Endodermal cell (in vitro differentiated cells): Measurements from ENCODE around the gene CALB2. TPM values are rescaled to one million over a fixed set of nuclear protein-coding genes. Genes with fewer than 3 reads are reported as not detected.

Experiments used
- DNase-seq: peaks from one replicate; pipeline ENCODE4 v3.0.0-alpha.2; 2017
- H3K27ac ChIP-seq: 2 replicates; pipeline ENCODE4 v1.5.1; 2013; ENCODE audit warnings: mild to moderate bottlenecking, low read depth, low read length, moderate library complexity
- H3K27me3 ChIP-seq: 2 replicates; pipeline ENCODE4 v1.6.1; 2013; ENCODE audit warnings: mild to moderate bottlenecking, low read length, moderate library complexity; ENCODE audit not compliant: insufficient read depth, control insufficient read depth, poor library complexity, severe bottlenecking
- H3K36me3 ChIP-seq: 2 replicates; pipeline ENCODE4 v1.7.0; 2013; ENCODE audit warnings: mild to moderate bottlenecking, low read length, moderate library complexity; ENCODE audit not compliant: control insufficient read depth, insufficient read depth
- H3K4me1 ChIP-seq: one replicate; pipeline ENCODE4 v1.7.0; 2013; ENCODE audit warnings: low read length; ENCODE audit not compliant: control insufficient read depth, insufficient read depth
- H3K4me3 ChIP-seq: 2 replicates; pipeline ENCODE4 v1.5.1; 2013; ENCODE audit warnings: mild to moderate bottlenecking, low read length, moderate library complexity
- H3K9ac ChIP-seq: 2 replicates; pipeline ENCODE4 v1.6.1; 2013; ENCODE audit warnings: mild to moderate bottlenecking, low read length, moderate library complexity; ENCODE audit not compliant: poor library complexity, severe bottlenecking; ENCODE audit errors: extremely low read depth
- H3K9me3 ChIP-seq: 2 replicates; pipeline ENCODE4 v1.6.1; 2013; ENCODE audit warnings: mild to moderate bottlenecking, low read length, moderate library complexity; ENCODE audit not compliant: control insufficient read depth
- H3K27ac Mint-ChIP-seq: 2 replicates; pipeline ENCODE4 v1.8.0; 2020; ENCODE audit warnings: mixed read lengths
- H3K27me3 Mint-ChIP-seq: 2 replicates; pipeline ENCODE4 v1.8.0; 2021; ENCODE audit warnings: mild to moderate bottlenecking, mixed read lengths; ENCODE audit not compliant: insufficient read depth
- H3K36me3 Mint-ChIP-seq: 2 replicates; pipeline ENCODE4 v1.8.0; 2020; ENCODE audit warnings: low read depth, mixed read lengths
- H3K4me1 Mint-ChIP-seq: 2 replicates; pipeline ENCODE4 v1.8.0; 2020; ENCODE audit warnings: mixed read lengths
- H3K4me3 Mint-ChIP-seq: 2 replicates; pipeline ENCODE4 v1.8.0; 2020; ENCODE audit warnings: mild to moderate bottlenecking, moderate library complexity, mixed read lengths
- H3K9me3 Mint-ChIP-seq: 2 replicates; pipeline ENCODE4 v1.8.0; 2020; ENCODE audit warnings: mild to moderate bottlenecking, mixed read lengths
- WGBS, 2 experiments: methylation state at CpG; one replicate each; pipeline versions ENCODE4 v1.1.5 to v1.1.7; 2013; ENCODE audit warnings: missing lambda C conversion rate in 2 of 2, mixed read lengths in 1 of 2; ENCODE audit not compliant: insufficient coverage in 1 of 2, insufficient read length in 1 of 2; 5-methylcytosine and 5-hydroxymethylcytosine counted together
- total RNA-seq, 2 donors: library from RNA; stranded (reverse); fragmentation: NEBNext Ultra II Directional in 1 of 2; extraction: Animal tissue kit (Norgen Biotek cat#: 25700) in 1 of 2; gene quantifications; 2 replicates in 1 of 2; 3 replicates in 1 of 2; pipeline ENCODE4 v1.2.1, GENCODE V29; 2021
- TF ChIP-seq, protein P1 (sequence below): fragments of 200-600 bp; sonication (generic); conservative IDR thresholded peaks from 2 replicates; pipeline ENCODE4 v1.5.0; 2021; ENCODE audit warnings: antibody characterized with exemption, mild to moderate bottlenecking

CALB2 gene
- total RNA-seq, 2 donors from 2014 or later: 1.8 TPM; not detected in 1

DNA sequence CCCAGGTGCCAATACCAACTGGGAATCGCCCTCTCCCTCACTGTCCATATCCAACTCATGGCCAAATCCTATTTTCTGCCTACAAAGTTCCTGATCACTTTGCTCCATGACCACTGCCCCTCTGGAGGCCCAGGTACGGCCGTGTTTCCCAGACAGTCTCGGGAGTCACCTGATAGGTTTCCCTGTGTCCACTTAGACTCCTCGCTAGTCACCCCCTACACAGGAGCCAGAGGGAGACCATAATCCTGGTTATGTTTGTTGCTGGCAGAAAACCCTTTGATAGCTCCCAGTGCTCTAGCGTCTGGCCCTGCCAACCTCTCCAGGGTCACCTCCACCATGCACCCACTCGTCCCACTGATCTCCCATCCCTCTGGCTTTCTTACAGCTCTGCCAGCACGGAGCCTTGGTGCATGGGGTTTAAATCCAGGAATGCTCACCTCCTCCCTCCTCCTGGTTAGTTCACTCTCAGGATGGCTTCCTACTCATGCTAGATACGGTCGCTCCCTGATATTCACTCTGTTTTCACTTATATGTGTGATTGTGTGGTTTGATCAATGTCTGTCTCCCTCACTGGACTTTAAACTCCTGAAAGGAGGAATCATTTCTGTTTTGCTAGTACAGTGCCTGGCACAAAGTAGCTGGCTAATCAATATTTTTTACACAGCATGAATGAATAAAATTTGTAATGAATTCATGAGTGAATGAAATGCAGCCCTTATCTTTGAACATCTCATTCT is 7.5 kb upstream of the CALB2 start:
- no peak for DNase-seq

DNA sequence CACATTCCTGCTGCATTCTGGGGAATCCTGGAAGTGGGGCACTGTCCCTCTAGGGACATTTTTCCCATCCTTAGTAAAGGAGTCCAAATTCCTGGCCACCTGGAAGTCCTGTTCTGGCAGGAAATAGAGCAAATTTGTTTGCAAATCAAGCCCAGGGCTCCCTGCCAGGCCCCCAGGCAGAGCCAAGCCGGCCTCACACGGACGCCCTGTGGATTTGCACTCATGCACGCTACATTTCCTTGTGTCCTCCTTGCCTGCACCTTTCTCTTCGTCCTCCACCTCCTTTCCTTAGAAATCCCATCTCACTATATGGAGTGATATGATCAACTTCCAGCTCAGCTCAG is 7.0 kb upstream of the CALB2 start:
- no peaks in the 10 kb centered on the region for H3K4me1 Mint-ChIP-seq
- H3K27me3 Mint-ChIP-seq: peaks cover 26% of the 10 kb centered on the region
- H3K4me3 ChIP-seq: no peak overlapping the region
- DNase-seq: no peak
- H3K27ac ChIP-seq: no peak overlapping the region
- H3K4me1 ChIP-seq: no peaks in the 10 kb centered on the region
- WGBS, 2 experiments: 59 to 77% methylated on average over 4 to 5 of the region's 5 CpGs
- H3K9me3 ChIP-seq: no peaks in the 10 kb centered on the region
- H3K36me3 ChIP-seq: no peaks in the 10 kb centered on the region
- no peaks in the 10 kb centered on the region for H3K9me3 Mint-ChIP-seq
- TF ChIP-seq, protein P1, sequence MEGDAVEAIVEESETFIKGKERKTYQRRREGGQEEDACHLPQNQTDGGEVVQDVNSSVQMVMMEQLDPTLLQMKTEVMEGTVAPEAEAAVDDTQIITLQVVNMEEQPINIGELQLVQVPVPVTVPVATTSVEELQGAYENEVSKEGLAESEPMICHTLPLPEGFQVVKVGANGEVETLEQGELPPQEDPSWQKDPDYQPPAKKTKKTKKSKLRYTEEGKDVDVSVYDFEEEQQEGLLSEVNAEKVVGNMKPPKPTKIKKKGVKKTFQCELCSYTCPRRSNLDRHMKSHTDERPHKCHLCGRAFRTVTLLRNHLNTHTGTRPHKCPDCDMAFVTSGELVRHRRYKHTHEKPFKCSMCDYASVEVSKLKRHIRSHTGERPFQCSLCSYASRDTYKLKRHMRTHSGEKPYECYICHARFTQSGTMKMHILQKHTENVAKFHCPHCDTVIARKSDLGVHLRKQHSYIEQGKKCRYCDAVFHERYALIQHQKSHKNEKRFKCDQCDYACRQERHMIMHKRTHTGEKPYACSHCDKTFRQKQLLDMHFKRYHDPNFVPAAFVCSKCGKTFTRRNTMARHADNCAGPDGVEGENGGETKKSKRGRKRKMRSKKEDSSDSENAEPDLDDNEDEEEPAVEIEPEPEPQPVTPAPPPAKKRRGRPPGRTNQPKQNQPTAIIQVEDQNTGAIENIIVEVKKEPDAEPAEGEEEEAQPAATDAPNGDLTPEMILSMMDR: no peak
- no peak overlapping the region for H3K27ac Mint-ChIP-seq
- no peaks in the 10 kb centered on the region for H3K36me3 Mint-ChIP-seq
- H3K9ac ChIP-seq: no peak overlapping the region
- peaks cover 12% of the 10 kb centered on the region for H3K27me3 ChIP-seq
- no peak overlapping the region for H3K4me3 Mint-ChIP-seq

More for the DNA sequence above, 7.5 kb upstream of the CALB2 start:
- H3K27ac Mint-ChIP-seq: no peak overlapping the region
- Histone ChIP-seq H3K27me3 (peaks cover 12% of the 10 kb centered on the region), H3K4me3 (no peak overlapping the region), H3K27ac (no peak overlapping the region), H3K36me3 (no peaks in the 10 kb centered on the region), H3K9me3 (no peaks in the 10 kb centered on the region), H3K4me1 (no peaks in the 10 kb centered on the region), H3K9ac (no peak overlapping the region)
- TF ChIP-seq, protein P1: no peak
- peaks cover 22% of the 10 kb centered on the region for H3K27me3 Mint-ChIP-seq
- H3K4me1 Mint-ChIP-seq: no peaks in the 10 kb centered on the region
- H3K36me3 Mint-ChIP-seq: no peaks in the 10 kb centered on the region
- no peaks in the 10 kb centered on the region for H3K9me3 Mint-ChIP-seq
- H3K4me3 Mint-ChIP-seq: no peak overlapping the region
- WGBS, 2 experiments: 84 to 85% methylated on average over 6 to 10 of the region's 10 CpGs

DNA sequence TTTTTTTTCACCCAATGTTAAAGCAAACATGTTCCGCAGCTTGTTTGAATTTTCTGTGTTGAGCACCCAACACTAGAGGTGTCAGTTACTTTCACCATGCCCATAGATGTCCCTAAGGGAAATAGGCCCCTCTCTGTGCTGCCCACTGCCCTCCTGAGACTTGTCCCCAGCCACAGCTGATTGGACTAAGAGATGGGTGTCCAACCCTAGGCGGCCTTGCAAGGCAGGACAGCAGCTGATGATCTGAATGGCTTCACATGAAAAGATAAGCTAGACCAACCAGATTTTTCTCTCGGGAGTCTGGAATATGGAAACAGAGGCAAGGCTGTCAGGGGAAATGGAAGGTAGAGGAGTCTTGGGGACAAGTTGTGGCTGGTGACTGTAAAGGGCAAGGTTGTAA is 6.1 kb upstream of the CALB2 start:
- H3K4me3 Mint-ChIP-seq: no peak overlapping the region
- Histone ChIP-seq H3K9ac (no peak overlapping the region), H3K4me3 (no peak overlapping the region), H3K9me3 (no peaks in the 10 kb centered on the region), H3K27ac (no peak overlapping the region), H3K27me3 (peaks cover 18% of the 10 kb centered on the region), H3K36me3 (no peaks in the 10 kb centered on the region), H3K4me1 (no peaks in the 10 kb centered on the region)
- no peak overlapping the region for H3K27ac Mint-ChIP-seq
- TF ChIP-seq, protein P1: no peak
- H3K27me3 Mint-ChIP-seq: peaks cover 31% of the 10 kb centered on the region
- H3K4me1 Mint-ChIP-seq: no peaks in the 10 kb centered on the region
- H3K36me3 Mint-ChIP-seq: no peaks in the 10 kb centered on the region
- no peak for DNase-seq
- H3K9me3 Mint-ChIP-seq: no peaks in the 10 kb centered on the region
- 93 to 95% methylated on average over 3 of the region's 3 CpGs for WGBS, 2 experiments
